ENCODE results near the gene TSPAN18. TPM values are rescaled to one million over a fixed set of nuclear protein-coding genes. Genes with fewer than 3 reads are reported as not detected.
A peak's percentile ranks its signal among the peaks of the same experiment; 100 is the strongest.

TSPAN18 gene
- 23.2 TPM for total RNA-seq

GRCh38 chr11:44726283-44727113, at the start of gene TSPAN18:
TSPAN18 (plus strand) TSS chr11:44726962; CDS start chr11:44906417, 179,455 bp downstream.
- DNase-seq: peak; percentile 69

GRCh38 chr11:44680982-44681597, 45.7 kb upstream of the TSPAN18 start:
- no peak for DNase-seq

DNA sequence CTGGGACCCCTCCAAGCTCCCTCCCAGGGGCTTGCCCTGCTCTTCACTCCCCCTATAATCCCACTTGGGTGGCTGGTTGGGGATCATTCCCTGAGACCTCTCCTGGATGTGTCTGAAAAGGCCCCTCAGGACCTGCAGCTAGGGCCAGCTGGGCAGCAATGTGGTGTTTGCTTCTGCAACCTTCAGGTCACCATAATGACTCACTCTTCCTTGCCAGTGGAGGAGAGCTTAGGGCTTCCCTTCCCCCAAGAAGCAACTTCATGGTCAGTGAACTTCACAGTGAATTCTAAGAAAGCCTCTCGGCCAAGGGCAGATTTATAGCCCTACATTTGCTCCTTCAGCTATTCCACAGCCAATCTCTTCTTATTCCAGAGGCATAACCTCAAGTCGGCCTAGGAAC, 45.1 kb upstream of the TSPAN18 start:
- DNase-seq: no peak

GRCh38 chr11:44684859-44685281, 41.9 kb upstream of the TSPAN18 start:
- DNase-seq: peak; percentile 88

- no peak for DNase-seq
These were observed 39.4 kb upstream of the TSPAN18 start for GRCh38 chr11:44687388-44687787.

DNA sequence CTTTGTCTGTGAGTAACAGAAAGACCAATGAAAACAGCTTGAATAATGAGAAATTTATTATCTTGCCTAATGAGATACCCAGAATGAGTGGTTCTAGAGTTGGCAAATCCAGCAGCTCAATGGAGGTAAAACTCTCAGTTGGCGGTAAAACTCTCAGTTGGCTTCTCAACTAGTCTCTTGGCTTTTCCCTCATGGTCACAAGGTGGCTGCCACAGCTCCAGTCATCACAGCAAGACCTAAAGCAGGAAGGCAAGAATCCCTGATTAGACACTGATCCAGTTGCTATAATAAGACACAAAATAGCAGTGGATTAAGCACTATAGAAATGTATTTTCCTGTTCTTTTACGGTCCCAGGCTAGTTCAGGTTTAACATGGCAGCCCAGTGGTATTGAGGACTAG, 37.5 kb upstream of the TSPAN18 start:
- no peak for DNase-seq

GRCh38 chr11:44690651-44691050, 36.1 kb upstream of the TSPAN18 start:
- DNase-seq: no peak

GRCh38 chr11:44692460-44692859, 34.3 kb upstream of the TSPAN18 start:
- no peak for DNase-seq

DNA sequence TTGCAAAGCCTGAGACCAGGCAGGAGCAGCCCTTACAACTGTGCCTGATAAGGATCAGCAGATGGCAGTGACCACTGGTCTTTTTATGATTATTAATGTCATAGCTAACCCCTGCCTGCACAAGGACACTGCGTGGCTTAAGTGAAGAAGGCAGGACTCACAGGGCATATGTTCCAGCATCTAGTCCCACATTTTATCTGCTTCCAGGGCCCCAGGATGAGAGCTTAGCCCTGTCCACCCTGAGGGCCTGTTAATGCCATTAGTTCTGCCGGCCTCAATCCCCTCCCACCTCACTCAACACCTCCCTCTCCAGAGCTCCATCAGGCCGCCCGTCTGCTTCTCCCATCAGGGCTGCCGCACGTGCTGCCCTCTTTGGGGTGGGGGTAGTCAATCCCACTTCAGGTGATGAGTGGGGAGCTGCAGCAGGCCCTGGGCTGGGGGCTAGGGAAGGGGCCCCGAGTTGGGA, 33.1 kb upstream of the TSPAN18 start:
- no peak for DNase-seq

DNA sequence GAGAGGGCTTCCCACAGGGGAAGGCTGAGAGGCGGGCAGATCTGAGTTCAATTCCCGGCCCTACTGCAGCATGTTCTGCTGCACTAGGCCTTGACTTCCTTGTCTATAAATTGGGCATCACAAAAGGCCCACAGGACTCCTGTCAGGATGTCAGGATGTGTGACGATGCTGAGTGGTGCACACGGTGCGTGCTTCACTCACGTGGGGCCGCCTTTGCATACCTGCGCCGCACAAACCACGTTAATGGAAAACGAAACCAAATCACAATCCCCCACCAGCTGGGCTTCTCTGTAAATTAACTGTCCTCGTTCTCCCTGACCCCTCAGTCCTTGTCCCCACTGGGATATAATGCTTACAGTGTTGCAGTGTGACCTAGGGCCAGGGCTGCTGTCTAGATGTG, 32.3 kb upstream of the TSPAN18 start:
- no peak for DNase-seq

- no peak for DNase-seq
These were observed 31.5 kb upstream of the TSPAN18 start for GRCh38 chr11:44695169-44695833.

- DNase-seq: peak; percentile 46
These were observed 28.4 kb upstream of the TSPAN18 start for GRCh38 chr11:44698252-44698912.

DNA sequence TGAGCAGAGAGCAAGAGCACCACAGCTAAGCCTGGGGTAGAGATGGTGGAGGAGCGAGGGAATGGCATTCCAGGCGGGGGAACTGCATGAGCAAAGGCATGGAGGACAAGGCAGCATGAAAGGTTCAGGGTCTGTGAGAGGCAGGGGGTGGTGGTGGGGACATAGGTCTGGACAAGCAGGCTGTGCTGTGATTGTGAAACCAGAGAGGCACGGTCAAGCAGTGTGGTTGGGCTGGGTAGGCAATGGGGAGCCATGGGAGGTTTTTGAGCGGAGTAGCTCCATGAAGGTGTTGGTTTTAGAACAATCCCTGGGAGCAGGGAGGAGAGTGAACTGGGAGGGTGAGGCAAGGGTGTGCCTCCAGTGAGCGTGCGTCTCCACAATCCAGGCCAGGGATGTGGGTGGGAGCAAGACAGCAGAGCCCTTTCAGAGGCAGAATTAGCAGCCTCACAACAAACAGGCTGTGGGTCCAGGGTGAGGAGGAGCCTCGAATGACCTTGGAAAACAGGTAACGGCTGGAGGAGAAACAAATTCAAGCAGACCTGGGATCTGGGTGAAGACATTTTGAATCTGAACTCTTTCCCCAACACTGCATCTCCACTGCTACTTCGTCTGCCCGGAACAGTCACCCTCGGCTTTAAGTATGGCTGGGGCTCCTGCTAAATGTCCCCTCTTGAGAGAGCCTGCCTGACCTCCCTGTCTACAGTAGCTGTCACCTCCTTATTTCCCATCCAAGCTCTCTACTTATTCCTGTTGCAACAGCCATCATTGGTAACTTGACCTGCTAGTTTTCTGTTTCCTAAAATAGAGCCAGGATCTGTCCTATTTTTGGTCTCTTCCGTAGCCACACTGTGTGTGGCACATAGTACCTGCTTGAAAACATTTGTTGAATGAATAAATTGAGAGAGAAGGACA, 27.0 kb upstream of the TSPAN18 start:
- DNase-seq: no peak

GRCh38 chr11:44701276-44701675, 25.5 kb upstream of the TSPAN18 start:
- no peak for DNase-seq

DNA sequence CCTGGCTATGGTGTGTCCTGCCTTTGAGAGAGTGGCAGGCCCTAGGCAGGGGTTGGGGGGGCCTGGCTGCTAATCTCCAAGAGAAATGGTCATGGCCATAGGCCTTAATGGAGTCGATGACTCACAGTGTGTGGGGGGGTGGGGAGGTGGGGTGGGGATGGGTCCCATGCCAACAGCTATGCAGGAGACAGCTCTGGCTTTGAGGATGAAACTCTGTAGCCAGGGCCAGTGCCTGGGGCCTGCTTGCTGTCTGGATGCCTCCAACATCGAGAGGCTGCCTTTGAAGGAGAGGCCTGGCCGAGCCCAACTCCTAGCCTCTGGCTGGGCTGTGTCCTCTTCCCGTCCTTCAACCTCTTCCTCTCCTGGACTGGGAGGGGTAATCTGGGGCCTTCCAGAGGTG, 23.9 kb upstream of the TSPAN18 start:
- DNase-seq: no peak

DNA sequence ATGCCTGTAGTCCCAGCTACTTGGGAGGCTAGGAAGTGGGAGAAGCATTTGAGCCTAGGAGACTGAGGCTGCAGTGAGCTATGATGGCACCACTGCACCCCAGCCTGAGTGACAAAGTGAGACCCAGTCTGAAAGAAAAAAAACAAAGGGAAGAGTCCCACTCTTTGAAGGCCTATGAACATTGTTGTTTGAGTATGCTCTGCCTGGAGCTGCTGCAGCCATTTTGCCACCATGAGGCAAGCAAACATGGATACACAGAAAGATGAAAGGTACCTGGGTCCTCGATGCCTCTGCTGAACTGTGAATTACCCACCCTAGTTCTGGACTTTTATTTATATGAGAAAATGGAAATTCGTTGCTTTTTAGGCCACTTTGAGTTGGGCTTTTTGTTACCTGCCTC, 19.7 kb upstream of the TSPAN18 start:
- DNase-seq: no peak

GRCh38 chr11:44708009-44708408, 18.8 kb upstream of the TSPAN18 start:
- DNase-seq: peak; percentile 64

- no peak for DNase-seq
These were observed 18.1 kb upstream of the TSPAN18 start for GRCh38 chr11:44708523-44709280.

DNA sequence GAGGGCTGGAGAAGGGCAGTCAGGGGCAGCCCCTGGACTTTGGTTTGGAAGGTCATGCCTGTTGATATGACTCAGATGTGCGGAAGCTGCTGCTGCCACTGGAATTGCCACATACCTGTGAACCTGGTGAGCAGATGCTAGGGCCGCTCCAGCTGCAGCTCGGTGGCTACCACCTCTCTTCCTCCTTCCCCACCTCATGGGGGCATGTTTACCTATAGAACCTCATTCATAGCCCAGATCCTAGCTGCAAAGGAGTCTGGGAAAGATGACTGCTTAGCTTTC, 17.5 kb upstream of the TSPAN18 start:
- no peak for DNase-seq

GRCh38 chr11:44709966-44710365, 16.8 kb upstream of the TSPAN18 start:
- DNase-seq: no peak
